SU-DHL-6 (cell line): ENCODE data around the gene ZNF775.
"Not testable (repeated sequence)": the region's sequence is repeated elsewhere in the genome, so short reads cannot be mapped to it uniquely, and the experiment has no call there.

ENCODE experiments used
- H2AFZ ChIP-seq: fragments of 200-600 bp; sonication (generic); 2 replicates; pipeline ENCODE4 v1.6.1; 2014; ENCODE audit warnings: low read depth, mild to moderate bottlenecking, moderate library complexity, mixed read lengths, antibody characterized with exemption, low read length; ENCODE audit not compliant: severe bottlenecking
- H3F3A ChIP-seq: fragments of 200-600 bp; shearing (Covaris generic); 2 replicates; pipeline ENCODE4 v1.6.0; 2016; ENCODE audit warnings: antibody characterized with exemption, mild to moderate bottlenecking; ENCODE audit not compliant: insufficient read depth
- H3K27ac ChIP-seq: fragments of 200-600 bp; sonication (generic); 2 replicates; pipeline ENCODE4 v1.5.1; 2016; ENCODE audit warnings: low read depth, mild to moderate bottlenecking, low read length, moderate library complexity, mixed read lengths
- H3K27me3 ChIP-seq: fragments of 200-600 bp; sonication (generic), shearing (Covaris generic); 2 replicates; pipeline ENCODE4 v1.6.0; 2014; ENCODE audit warnings: mild to moderate bottlenecking, low read length
- H3K36me3 ChIP-seq: fragments of 200-600 bp; sonication (generic); 2 replicates; pipeline ENCODE4 v1.6.1; 2014; ENCODE audit warnings: mild to moderate bottlenecking, low read length, mixed read lengths
- H3K4me2 ChIP-seq: fragments of 300-600, 200-600 bp; shearing (Covaris generic), sonication (generic); 2 replicates; pipeline ENCODE4 v1.6.0; 2014; ENCODE audit warnings: low read length, low read depth, mild to moderate bottlenecking; ENCODE audit not compliant: poor library complexity, severe bottlenecking
- H3K4me3 ChIP-seq: fragments of 200-600 bp; sonication (generic); 2 replicates; pipeline ENCODE4 v1.5.1; 2014; ENCODE audit warnings: antibody characterized with exemption, low read length, mild to moderate bottlenecking, mixed read lengths; ENCODE audit not compliant: insufficient read depth, poor library complexity, severe bottlenecking
- H3K79me2 ChIP-seq: fragments of 200-600 bp; sonication (generic); 2 replicates; pipeline ENCODE4 v1.6.1; 2014; ENCODE audit warnings: mild to moderate bottlenecking, low read length, moderate library complexity; ENCODE audit not compliant: insufficient read depth
- H3K9ac ChIP-seq: fragments of 200-600 bp; sonication (generic); 2 replicates; pipeline ENCODE4 v1.7.0; 2014; ENCODE audit warnings: mild to moderate bottlenecking, low read length
- H3K9me2 ChIP-seq: fragments of 200-600 bp; sonication (generic); replicated peaks from 2 replicates; pipeline ENCODE4 v1.6.1; 2014; ENCODE audit warnings: low read length; ENCODE audit not compliant: insufficient read depth
- H3K9me3 ChIP-seq: fragments of 200-600 bp; sonication (generic); 2 replicates; pipeline ENCODE4 v1.6.1; 2014; ENCODE audit warnings: low read length, mixed read lengths; ENCODE audit not compliant: insufficient read depth
- H4K20me1 ChIP-seq: fragments of 200-600 bp; sonication (generic); 2 replicates; pipeline ENCODE4 v1.6.1; 2014; ENCODE audit warnings: low read depth, mild to moderate bottlenecking, antibody characterized with exemption, low read length, moderate library complexity, mixed read lengths
- EZH2phosphoT487 ChIP-seq: fragments of 200-600 bp; sonication (generic), shearing (Covaris generic); conservative IDR thresholded peaks from 2 replicates; pipeline ENCODE4 v1.6.1; 2018; ENCODE audit warnings: mild to moderate bottlenecking, antibody characterized with exemption, low read length, moderate library complexity, mixed read lengths
- TF ChIP-seq, protein P1 (sequence below): fragments of 200-600 bp; sonication (generic); IDR thresholded peaks from one replicate; pipeline ENCODE4 v1.5.1; 2017; ENCODE audit warnings: antibody characterized with exemption, mild to moderate bottlenecking, low read length, moderate library complexity; ENCODE audit not compliant: insufficient read depth, poor library complexity, severe bottlenecking

The ZNF775 gene

DNA sequence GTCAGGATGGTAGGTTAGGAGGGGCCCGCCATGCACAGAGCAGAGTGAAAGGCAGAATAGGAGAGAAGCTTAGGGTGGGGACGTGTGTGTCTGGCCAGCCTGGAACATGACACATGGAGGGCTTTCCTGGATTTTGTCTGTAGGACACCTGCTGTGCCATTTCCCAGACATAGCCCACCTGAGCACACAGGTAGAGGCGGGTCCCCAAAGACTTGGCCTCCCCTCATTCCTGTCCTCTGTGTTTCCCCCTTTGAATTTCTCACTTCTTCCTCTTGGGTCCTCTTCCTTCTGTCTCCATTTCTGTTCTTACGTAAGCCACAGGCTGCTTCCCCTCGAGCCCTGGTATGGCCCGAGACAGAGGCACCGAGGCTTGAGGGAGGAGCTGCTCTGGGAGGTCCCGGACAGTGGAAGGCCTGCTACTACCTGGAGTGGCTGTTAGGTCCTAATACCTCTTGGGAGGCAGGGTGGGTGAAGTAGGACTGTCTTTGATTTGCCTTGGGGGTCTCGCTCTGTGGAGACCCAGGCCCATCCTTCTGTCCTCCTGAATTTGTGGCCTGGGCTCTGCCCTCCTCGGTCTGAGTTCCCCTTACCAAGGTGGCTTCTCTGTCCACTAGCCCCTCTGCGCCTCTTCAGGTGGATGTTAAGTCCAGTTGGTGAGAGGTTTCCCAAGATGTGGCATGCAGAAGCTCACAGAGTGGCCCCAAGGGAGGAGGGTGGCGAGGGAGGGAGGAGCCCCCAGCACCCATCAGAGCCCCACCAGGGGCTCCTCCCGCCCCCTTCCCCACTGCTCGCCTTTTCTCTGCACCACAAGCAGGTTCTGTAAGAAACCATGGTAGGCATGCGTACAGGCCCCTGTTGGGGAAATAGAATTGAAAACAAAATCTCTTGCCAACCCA, 5.5 kb downstream of the ZNF775 start:
- no peak for TF ChIP-seq EZH2phosphoT487
- TF ChIP-seq, protein P1, sequence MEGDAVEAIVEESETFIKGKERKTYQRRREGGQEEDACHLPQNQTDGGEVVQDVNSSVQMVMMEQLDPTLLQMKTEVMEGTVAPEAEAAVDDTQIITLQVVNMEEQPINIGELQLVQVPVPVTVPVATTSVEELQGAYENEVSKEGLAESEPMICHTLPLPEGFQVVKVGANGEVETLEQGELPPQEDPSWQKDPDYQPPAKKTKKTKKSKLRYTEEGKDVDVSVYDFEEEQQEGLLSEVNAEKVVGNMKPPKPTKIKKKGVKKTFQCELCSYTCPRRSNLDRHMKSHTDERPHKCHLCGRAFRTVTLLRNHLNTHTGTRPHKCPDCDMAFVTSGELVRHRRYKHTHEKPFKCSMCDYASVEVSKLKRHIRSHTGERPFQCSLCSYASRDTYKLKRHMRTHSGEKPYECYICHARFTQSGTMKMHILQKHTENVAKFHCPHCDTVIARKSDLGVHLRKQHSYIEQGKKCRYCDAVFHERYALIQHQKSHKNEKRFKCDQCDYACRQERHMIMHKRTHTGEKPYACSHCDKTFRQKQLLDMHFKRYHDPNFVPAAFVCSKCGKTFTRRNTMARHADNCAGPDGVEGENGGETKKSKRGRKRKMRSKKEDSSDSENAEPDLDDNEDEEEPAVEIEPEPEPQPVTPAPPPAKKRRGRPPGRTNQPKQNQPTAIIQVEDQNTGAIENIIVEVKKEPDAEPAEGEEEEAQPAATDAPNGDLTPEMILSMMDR: no peak
- Histone ChIP-seq H3K27me3 (no peaks in the 10 kb centered on the region), H3K4me2 (no peak overlapping the region), H3K79me2 (0 out of 2 replicates have a peak, but pooled peaks cover 3% of the 10 kb centered on the region), H3K27ac (no peak overlapping the region), H2AFZ (no peak overlapping the region), H3K9me2 (no peaks in the 10 kb centered on the region), H3K9ac (no peak overlapping the region), H3K4me3 (no peak overlapping the region), H3K9me3 (no peaks in the 10 kb centered on the region), H3K36me3 (no peaks in the 10 kb centered on the region), H4K20me1 (no peaks in the 10 kb centered on the region), H3F3A (no peaks in the 10 kb centered on the region)

DNA sequence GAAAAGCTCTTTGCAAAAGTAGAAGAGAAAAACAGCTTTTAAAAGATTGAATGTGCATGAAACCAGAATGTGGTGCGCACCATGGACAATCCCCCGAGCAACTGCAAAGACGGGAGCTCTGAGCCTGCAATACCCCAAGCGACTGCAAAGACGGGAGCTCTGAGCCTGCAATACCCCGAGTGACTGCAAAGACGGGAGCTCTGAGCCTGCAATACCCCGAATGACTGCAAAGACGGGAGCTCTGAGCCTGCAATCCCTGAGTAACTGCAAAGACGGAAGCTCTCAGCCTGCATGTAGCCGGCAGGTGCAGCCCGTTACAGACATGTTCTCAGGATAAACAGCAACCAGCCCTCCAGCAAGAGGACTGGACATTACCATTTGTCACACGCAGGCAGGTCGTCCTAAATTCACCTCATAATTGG, 6.2 kb downstream of the ZNF775 start:
- no peaks in the 10 kb centered on the region for H3K9me3 ChIP-seq
- H3K9ac ChIP-seq: no peak overlapping the region
- H3K79me2 ChIP-seq: 0 out of 2 replicates have a peak, but pooled peaks cover 3% of the 10 kb centered on the region
- no peak overlapping the region for H3K27ac ChIP-seq
- H3K4me3 ChIP-seq: no peak overlapping the region
- no peaks in the 10 kb centered on the region for H3K36me3 ChIP-seq
- H3K27me3 ChIP-seq: no peaks in the 10 kb centered on the region
- no peaks in the 10 kb centered on the region for H3K9me2 ChIP-seq
- H3K4me2 ChIP-seq: no peak overlapping the region
- no peaks in the 10 kb centered on the region for H4K20me1 ChIP-seq
- TF ChIP-seq EZH2phosphoT487: no peak
- TF ChIP-seq, protein P1: no peak
- no peaks in the 10 kb centered on the region for H3F3A ChIP-seq
- H2AFZ ChIP-seq: no peak overlapping the region

DNA sequence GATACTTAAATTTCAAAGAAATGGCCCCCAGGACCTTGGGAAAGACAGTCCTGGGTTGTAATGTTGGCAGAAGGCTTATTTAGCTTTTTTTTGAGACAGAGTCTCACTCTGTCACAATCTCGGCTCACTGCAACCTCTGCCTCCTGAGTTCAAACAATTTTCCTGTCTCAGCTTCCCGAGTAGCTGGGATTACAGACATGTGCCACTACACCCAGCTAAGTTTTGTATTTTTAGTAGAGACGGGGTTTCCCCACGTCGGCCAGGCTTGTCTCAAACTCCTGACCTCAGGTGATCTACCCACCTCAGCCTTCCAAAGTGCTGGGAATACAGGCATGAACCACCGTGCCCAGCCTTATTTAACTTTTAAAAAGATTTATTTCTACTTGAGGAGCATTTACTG, 6.8 kb downstream of the ZNF775 start:
- not testable (repeated sequence) for H3K79me2 ChIP-seq, H3K4me2 ChIP-seq, H3K9me2 ChIP-seq, H3K9me3 ChIP-seq, H2AFZ ChIP-seq, H3K4me3 ChIP-seq, H3F3A ChIP-seq, H4K20me1 ChIP-seq, H3K9ac ChIP-seq, H3K36me3 ChIP-seq, H3K27ac ChIP-seq, H3K27me3 ChIP-seq

DNA sequence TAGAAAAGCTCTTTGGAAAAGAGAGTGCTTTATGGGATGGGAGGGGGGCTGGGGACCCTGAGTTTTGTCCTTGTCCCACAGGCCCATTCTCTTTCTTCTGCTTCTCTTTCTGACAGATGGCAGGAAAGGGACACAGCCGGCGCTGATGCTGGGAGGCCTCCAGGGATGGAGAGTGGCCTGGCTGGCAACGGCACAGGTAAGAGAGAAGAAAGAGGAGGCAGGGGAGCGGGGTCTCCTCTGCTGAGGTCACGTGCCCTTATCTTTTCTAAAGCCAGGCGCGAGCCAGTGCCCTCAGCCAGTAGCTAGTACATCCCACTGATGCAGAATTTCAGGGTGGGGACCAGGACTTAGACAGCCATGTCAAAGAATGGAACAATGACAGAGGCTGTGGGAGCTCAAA, 9.2 kb downstream of the ZNF775 start:
- H3K9ac ChIP-seq: no peak overlapping the region
- no peaks in the 10 kb centered on the region for H3K9me3 ChIP-seq
- H3K4me3 ChIP-seq: no peak overlapping the region
- H2AFZ ChIP-seq: no peak overlapping the region
- H3K27ac ChIP-seq: no peak overlapping the region
- H4K20me1 ChIP-seq: no peaks in the 10 kb centered on the region
- H3K36me3 ChIP-seq: no peaks in the 10 kb centered on the region
- H3K79me2 ChIP-seq: 0 out of 2 replicates have a peak, but pooled peaks cover under 1% of the 10 kb centered on the region
- H3K27me3 ChIP-seq: no peaks in the 10 kb centered on the region
- no peaks in the 10 kb centered on the region for H3K9me2 ChIP-seq
- no peak overlapping the region for H3K4me2 ChIP-seq
- H3F3A ChIP-seq: no peaks in the 10 kb centered on the region
- TF ChIP-seq EZH2phosphoT487: no peak
- TF ChIP-seq, protein P1: no peak
